GM12878 (cell line): ENCODE data around the gene NCL.
"Not testable (repeated sequence)": the region's sequence is repeated elsewhere in the genome, so short reads cannot be mapped to it uniquely, and the experiment has no call there.

Source experiments
- CTCF ChIP-seq, 3 experiments: IDR thresholded peaks in 2 of 3; conservative IDR thresholded peaks in 1 of 3; 2 replicates each; pipeline ENCODE4 v1.5.1; 2011; ENCODE audit warnings: low read depth in 3 of 3, low read length in 3 of 3, mild to moderate bottlenecking in 3 of 3, control low read depth in 2 of 3, moderate library complexity in 2 of 3, inconsistent platforms in 1 of 3, mixed read lengths in 1 of 3; ENCODE audit not compliant: control insufficient read depth in 2 of 3, insufficient read depth in 1 of 3; ENCODE audit errors: extremely low read depth in 1 of 3
- JUND ChIP-seq: IDR thresholded peaks from 2 replicates; pipeline ENCODE4 v1.6.1; 2012; ENCODE audit warnings: low read depth, mild to moderate bottlenecking, low read length, improper control_type of control experiment, moderate library complexity
- POLR2A ChIP-seq: IDR thresholded peaks from 2 replicates; pipeline ENCODE4 v1.6.1; 2011; ENCODE audit warnings: low read depth, mild to moderate bottlenecking, low read length
- TF ChIP-seq, protein P1 (sequence below): fragments of 450-650 bp; IDR thresholded peaks from 2 replicates; pipeline ENCODE4 v1.6.1; 2017; ENCODE audit warnings: mild to moderate bottlenecking

- TF ChIP-seq, protein P1, sequence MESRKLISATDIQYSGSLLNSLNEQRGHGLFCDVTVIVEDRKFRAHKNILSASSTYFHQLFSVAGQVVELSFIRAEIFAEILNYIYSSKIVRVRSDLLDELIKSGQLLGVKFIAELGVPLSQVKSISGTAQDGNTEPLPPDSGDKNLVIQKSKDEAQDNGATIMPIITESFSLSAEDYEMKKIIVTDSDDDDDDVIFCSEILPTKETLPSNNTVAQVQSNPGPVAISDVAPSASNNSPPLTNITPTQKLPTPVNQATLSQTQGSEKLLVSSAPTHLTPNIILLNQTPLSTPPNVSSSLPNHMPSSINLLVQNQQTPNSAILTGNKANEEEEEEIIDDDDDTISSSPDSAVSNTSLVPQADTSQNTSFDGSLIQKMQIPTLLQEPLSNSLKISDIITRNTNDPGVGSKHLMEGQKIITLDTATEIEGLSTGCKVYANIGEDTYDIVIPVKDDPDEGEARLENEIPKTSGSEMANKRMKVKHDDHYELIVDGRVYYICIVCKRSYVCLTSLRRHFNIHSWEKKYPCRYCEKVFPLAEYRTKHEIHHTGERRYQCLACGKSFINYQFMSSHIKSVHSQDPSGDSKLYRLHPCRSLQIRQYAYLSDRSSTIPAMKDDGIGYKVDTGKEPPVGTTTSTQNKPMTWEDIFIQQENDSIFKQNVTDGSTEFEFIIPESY = not testable (repeated sequence)
- TF ChIP-seq CTCF (IDR thresholded peaks at IDR 0.05 in 2 of 3, conservative IDR thresholded peaks at IDR 0.05 in 1 of 3; ENCODE audit: control insufficient read depth in 2 of 3, extremely low read depth in 1 of 3, insufficient read depth in 1 of 3, low read depth in 3 of 3, low read length in 3 of 3); POLR2A; JUND: not testable (repeated sequence)
Measured at GRCh38 chr2:231408304-231408703, 56.0 kb downstream of the NCL start.
